Measurements from ENCODE around the gene AK8. TPM values are rescaled to one million over a fixed set of nuclear protein-coding genes. Genes with fewer than 3 reads are reported as not detected.

AK8 gene
- total RNA-seq, 1 experiment from 2014 or later: 2.5 TPM

DNA sequence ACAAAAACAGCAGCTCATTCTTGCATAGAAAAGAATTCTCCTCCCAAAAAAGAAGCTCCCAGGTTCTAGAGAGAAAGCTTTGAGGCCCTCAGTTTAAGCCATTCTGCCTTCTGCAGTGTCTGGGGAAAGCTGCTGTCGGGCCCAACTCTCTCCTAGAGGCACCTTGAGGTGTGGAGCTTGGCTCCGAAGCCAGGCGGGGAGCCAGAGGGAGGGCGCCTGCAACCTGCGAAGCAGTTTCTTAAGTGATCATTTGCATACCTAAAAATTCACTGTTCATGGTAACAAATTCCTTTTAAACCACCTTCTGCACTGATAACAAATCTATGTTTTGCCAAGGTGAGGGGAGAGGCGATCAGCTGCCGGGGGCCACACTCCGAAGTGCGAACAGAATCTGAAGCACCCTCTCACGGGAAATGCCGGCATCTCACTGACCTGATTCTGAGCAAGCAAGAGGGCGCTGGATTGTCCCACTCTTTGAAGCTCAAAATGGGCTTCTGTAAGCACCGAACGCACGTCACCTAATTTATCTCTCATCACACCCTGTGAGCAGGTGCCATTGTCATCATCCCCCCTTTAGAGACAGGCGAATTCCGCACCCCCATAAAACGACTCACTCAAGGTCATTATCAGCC is 121.8 kb downstream of the AK8 start:
- no TSS peak for BruUV-seq (replicated peaks)
- Histone ChIP-seq H3K9me3 (ENCODE audit: control insufficient read depth in 1 of 2, insufficient read depth in 1 of 2, low read depth in 1 of 2, low read length in 2 of 2) (no peaks in the 10 kb centered on the region), H3K9ac (ENCODE audit: low read length) (no peak overlapping the region), H3K79me2 (ENCODE audit: insufficient read depth, low read length) (no peaks in the 10 kb centered on the region), H2AFZ (ENCODE audit: low read depth, low read length, poor library complexity, severe bottlenecking) (no peak overlapping the region), H3K27ac (ENCODE audit: low read depth, low read length) (no peak overlapping the region), H3K27me3 (ENCODE audit: insufficient read depth, low read length) (no peaks in the 10 kb centered on the region), H3K4me2 (ENCODE audit: low read length) (no peak overlapping the region), H4K20me1 (ENCODE audit: insufficient read depth) (no peaks in the 10 kb centered on the region), H3K4me3 (replicated peaks in 1 of 2; ENCODE audit: low read depth in 1 of 2, low read length in 2 of 2) (no peak overlapping the region), H3K36me3 (ENCODE audit: control insufficient read depth in 1 of 2, insufficient read depth in 2 of 2, low read length in 2 of 2) (no peaks in the 10 kb centered on the region), H3K9me2 (ENCODE audit: insufficient read depth) (no peaks in the 10 kb centered on the region), H3K4me1 (ENCODE audit: control insufficient read depth in 1 of 2, insufficient read depth in 2 of 2, low read length in 2 of 2) (no peaks in the 10 kb centered on the region)
- ChIA-PET CTCF (no interaction called here), RAD21 (ENCODE audit: low non-redundant PET in 1 of 2, low total read pairs in 2 of 2, uncharacterized antibody in 2 of 2, unreplicated experiment in 2 of 2) (no interaction called here), POLR2A (no interaction called here)
- DNase-seq (ENCODE audit: low read depth, low spot score) (no peak), ATAC-seq (no peak)
- intact Hi-C loops (cut with micrococcal nuclease): no loop called here
- no peak for TF ChIP-seq ZFX (IDR thresholded peaks at IDR 0.05)
- TF ChIP-seq ELF1 (IDR thresholded peaks at IDR 0.05; ENCODE audit: borderline replicate concordance, low read depth): no peak
- no peak for TF ChIP-seq SRF (IDR thresholded peaks at IDR 0.05; ENCODE audit: low read depth)
- TF ChIP-seq TCF7L2 (IDR thresholded peaks at IDR 0.05; ENCODE audit: borderline replicate concordance, extremely low read depth, insufficient read depth, insufficient read length): no peak
- TF ChIP-seq EZH2 (IDR thresholded peaks at IDR 0.05): no peak
- no peak for TF ChIP-seq REST (IDR thresholded peaks at IDR 0.05; ENCODE audit: low read depth)
- no peak for TF ChIP-seq FOSL1 (IDR thresholded peaks at IDR 0.05; ENCODE audit: low read depth)
- TF ChIP-seq SIN3A (IDR thresholded peaks at IDR 0.05; ENCODE audit: low read depth): no peak
- no peak for TF ChIP-seq POLR2A (IDR thresholded peaks at IDR 0.05; ENCODE audit: borderline replicate concordance, extremely low read depth, insufficient read depth, insufficient read length)
- TF ChIP-seq JUND (IDR thresholded peaks at IDR 0.05): no peak
- TF ChIP-seq POLR2AphosphoS5 (IDR thresholded peaks at IDR 0.05; ENCODE audit: low read depth, low read length): no peak
- no peak for TF ChIP-seq EZH2phosphoT487 (IDR thresholded peaks at IDR 0.05; ENCODE audit: borderline replicate concordance)
- no peak for TF ChIP-seq YY1 (IDR thresholded peaks at IDR 0.05; ENCODE audit: extremely low read depth, insufficient replicate concordance, low read depth, low read length)
- TF ChIP-seq, protein P1, sequence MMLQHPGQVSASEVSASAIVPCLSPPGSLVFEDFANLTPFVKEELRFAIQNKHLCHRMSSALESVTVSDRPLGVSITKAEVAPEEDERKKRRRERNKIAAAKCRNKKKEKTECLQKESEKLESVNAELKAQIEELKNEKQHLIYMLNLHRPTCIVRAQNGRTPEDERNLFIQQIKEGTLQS (IDR thresholded peaks at IDR 0.05): no peak
- no peak for TF ChIP-seq CBX3 (IDR thresholded peaks at IDR 0.05; ENCODE audit: low read depth)
- TF ChIP-seq SP1 (IDR thresholded peaks at IDR 0.05; ENCODE audit: low read depth): no peak
- no peak for TF ChIP-seq RAD21 (IDR thresholded peaks at IDR 0.05; ENCODE audit: low read depth)
- TF ChIP-seq, protein P2, sequence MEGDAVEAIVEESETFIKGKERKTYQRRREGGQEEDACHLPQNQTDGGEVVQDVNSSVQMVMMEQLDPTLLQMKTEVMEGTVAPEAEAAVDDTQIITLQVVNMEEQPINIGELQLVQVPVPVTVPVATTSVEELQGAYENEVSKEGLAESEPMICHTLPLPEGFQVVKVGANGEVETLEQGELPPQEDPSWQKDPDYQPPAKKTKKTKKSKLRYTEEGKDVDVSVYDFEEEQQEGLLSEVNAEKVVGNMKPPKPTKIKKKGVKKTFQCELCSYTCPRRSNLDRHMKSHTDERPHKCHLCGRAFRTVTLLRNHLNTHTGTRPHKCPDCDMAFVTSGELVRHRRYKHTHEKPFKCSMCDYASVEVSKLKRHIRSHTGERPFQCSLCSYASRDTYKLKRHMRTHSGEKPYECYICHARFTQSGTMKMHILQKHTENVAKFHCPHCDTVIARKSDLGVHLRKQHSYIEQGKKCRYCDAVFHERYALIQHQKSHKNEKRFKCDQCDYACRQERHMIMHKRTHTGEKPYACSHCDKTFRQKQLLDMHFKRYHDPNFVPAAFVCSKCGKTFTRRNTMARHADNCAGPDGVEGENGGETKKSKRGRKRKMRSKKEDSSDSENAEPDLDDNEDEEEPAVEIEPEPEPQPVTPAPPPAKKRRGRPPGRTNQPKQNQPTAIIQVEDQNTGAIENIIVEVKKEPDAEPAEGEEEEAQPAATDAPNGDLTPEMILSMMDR (IDR thresholded peaks at IDR 0.05 in 2 of 3, conservative IDR thresholded peaks at IDR 0.05 in 1 of 3; ENCODE audit: borderline replicate concordance in 1 of 3, insufficient read depth in 1 of 3, low read depth in 2 of 3, low read length in 2 of 3): no peak
- no peak for TF ChIP-seq ZBTB33 (IDR thresholded peaks at IDR 0.05; ENCODE audit: extremely low read depth, insufficient replicate concordance, low read length)
